A673 (cell line): Measurements from ENCODE around the gene RASL10B. TPM values are rescaled to one million over a fixed set of nuclear protein-coding genes. Genes with fewer than 3 reads are reported as not detected.

Source experiments
- BruUV-seq: library from RNA; stranded (reverse); fragments of 400-500 nt; replicated peaks from 2 replicates; lab custom pipeline; 2021; lab: Mats Ljungman, UMichigan
- CTCF ChIA-PET: fragments of 300-600 bp; sonication (Branson Sonifier 250); formaldehyde crosslinking; loops from one replicate; lab custom pipeline; 2022; ENCODE audit warnings: antibody characterized with exemption; lab: Charles Lee
- POLR2A ChIA-PET: fragments of 300-600 bp; sonication (Branson Sonifier 250); formaldehyde crosslinking; loops from one replicate; lab custom pipeline; 2022; ENCODE audit warnings: antibody characterized with exemption; ENCODE audit not compliant: low non-redundant PET; lab: Charles Lee
- DNase-seq: peaks from one replicate; pipeline ENCODE4 v3.0.0-alpha.2; 2015; ENCODE audit warnings: low spot score
- H3K27ac ChIP-seq: fragments of 200-600 bp; sonication (generic); 2 replicates; pipeline ENCODE4 v1.5.1; 2016; ENCODE audit warnings: mixed run types, low read depth, mild to moderate bottlenecking, mixed read lengths, antibody characterized with exemption, low read length; ENCODE audit not compliant: poor library complexity, severe bottlenecking
- H3K27me3 ChIP-seq: fragments of 200-600 bp; sonication (generic); replicated peaks from 2 replicates; pipeline ENCODE4 v1.6.1; 2017; ENCODE audit warnings: mixed run types, low read depth, mild to moderate bottlenecking, mixed read lengths, antibody characterized with exemption, low read length; ENCODE audit not compliant: insufficient read depth, poor library complexity
- H3K36me3 ChIP-seq: fragments of 200-600 bp; sonication (generic); 2 replicates; pipeline ENCODE4 v1.6.1; 2016; ENCODE audit warnings: mixed run types, mild to moderate bottlenecking, mixed read lengths, antibody characterized with exemption, low read length; ENCODE audit not compliant: insufficient read depth, poor library complexity, severe bottlenecking
- H3K4me1 ChIP-seq: fragments of 200-600 bp; sonication (generic); 2 replicates; pipeline ENCODE4 v1.6.1; 2017; ENCODE audit warnings: mixed run types, mild to moderate bottlenecking, mixed read lengths, antibody characterized with exemption, low read length; ENCODE audit not compliant: insufficient read depth, poor library complexity, severe bottlenecking
- H3K4me3 ChIP-seq: fragments of 200-600 bp; sonication (generic); 2 replicates; pipeline ENCODE4 v1.5.1; 2016; ENCODE audit warnings: low read depth, mixed run types, mild to moderate bottlenecking, mixed read lengths, low read length; ENCODE audit not compliant: poor library complexity, severe bottlenecking
- H3K9me3 ChIP-seq: fragments of 200-600 bp; sonication (generic); 2 replicates; pipeline ENCODE4 v1.6.1; 2016; ENCODE audit warnings: mixed run types, low read depth, mild to moderate bottlenecking, mixed read lengths, antibody characterized with exemption, low read length; ENCODE audit not compliant: poor library complexity, severe bottlenecking
- CTCF ChIP-seq: fragments of 300-800, 200-600 bp; sonication (generic); conservative IDR thresholded peaks from 2 replicates; pipeline ENCODE4 v1.5.1; 2017; ENCODE audit warnings: low read depth, mild to moderate bottlenecking, antibody characterized with exemption, low read length, moderate library complexity, mixed read lengths
- EZH2 ChIP-seq: fragments of 200-600 bp; sonication (generic); IDR thresholded peaks from 2 replicates; pipeline ENCODE4 v1.6.1; 2017; ENCODE audit warnings: borderline replicate concordance, low read depth, mild to moderate bottlenecking, mixed read lengths, antibody characterized with exemption, low read length; ENCODE audit not compliant: poor library complexity, severe bottlenecking
- intact Hi-C: fragments of 100-400 bp; cut with micrococcal nuclease; formaldehyde crosslinking; loops from one replicate; pipeline ENCODE4 v1.10.0; 2022; ENCODE audit not compliant: unreplicated experiment
- total RNA-seq: library from RNA; stranded (reverse); gene quantifications from 2 replicates; pipeline ENCODE4 v1.2.3, GENCODE V29; 2021

RASL10B gene
- total RNA-seq, 1 experiment from 2014 or later = 15.9 TPM

- Histone ChIP-seq H3K27me3 (no peaks in the 10 kb centered on the region), H3K9me3 (no peaks in the 10 kb centered on the region), H3K36me3 (peaks cover 3% of the 10 kb centered on the region), H3K4me3 (no peak overlapping the region), H3K4me1 (no peaks in the 10 kb centered on the region), H3K27ac (no peak overlapping the region)
- no TSS peak for BruUV-seq
- ChIA-PET CTCF (no interaction called here), POLR2A (interaction anchor here (0.6 kb wide), 1 partner anchor 164 kb away, joined by 3 read pairs; no protein-coding TSS in a partner anchor)
- TF ChIP-seq CTCF (no peak), EZH2 (no peak)
- no peak for DNase-seq
- intact Hi-C loops = no loop called here
Observed at GRCh38 chr17:35715416-35715815, 16.0 kb upstream of the RASL10B start.

GRCh38 chr17:35716173-35716572 is 15.3 kb upstream of the RASL10B start:
- no peaks in the 10 kb centered on the region for H3K4me1 ChIP-seq
- no peak for TF ChIP-seq CTCF
- no peak for TF ChIP-seq EZH2
- H3K9me3 ChIP-seq = no peaks in the 10 kb centered on the region
- CTCF ChIA-PET = no interaction called here
- no peaks in the 10 kb centered on the region for H3K27me3 ChIP-seq
- intact Hi-C loops = no loop called here
- POLR2A ChIA-PET = no interaction called here
- no peak overlapping the region for H3K27ac ChIP-seq
- no TSS peak for BruUV-seq
- DNase-seq = no peak
- H3K4me3 ChIP-seq = no peak overlapping the region
- peaks cover 3% of the 10 kb centered on the region for H3K36me3 ChIP-seq

GRCh38 chr17:35716897-35717465 is 14.5 kb upstream of the RASL10B start:
- no peaks in the 10 kb centered on the region for H3K9me3 ChIP-seq
- POLR2A ChIA-PET = no interaction called here
- no peak overlapping the region for H3K27ac ChIP-seq
- TF ChIP-seq EZH2 (no peak), CTCF (no peak)
- CTCF ChIA-PET = no interaction called here
- H3K4me3 ChIP-seq = no peak overlapping the region
- no peak for DNase-seq
- H3K4me1 ChIP-seq = no peaks in the 10 kb centered on the region
- intact Hi-C loops = no loop called here
- no peaks in the 10 kb centered on the region for H3K27me3 ChIP-seq
- H3K36me3 ChIP-seq = peaks cover 3% of the 10 kb centered on the region
- BruUV-seq = no TSS peak
